Kidney capillary endothelial cell (primary cell): ENCODE measurements around the gene ANP32B.
A peak's percentile ranks its signal among the peaks of the same experiment; 100 is the strongest.
"Not testable (repeated sequence)": the region's sequence is repeated elsewhere in the genome, so short reads cannot be mapped to it uniquely, and the experiment has no call there.

Source experiments
- DNase-seq: peaks from one replicate; pipeline ENCODE4 v3.0.0-alpha.2; 2018; ENCODE audit warnings: low spot score

The ANP32B gene

DNA sequence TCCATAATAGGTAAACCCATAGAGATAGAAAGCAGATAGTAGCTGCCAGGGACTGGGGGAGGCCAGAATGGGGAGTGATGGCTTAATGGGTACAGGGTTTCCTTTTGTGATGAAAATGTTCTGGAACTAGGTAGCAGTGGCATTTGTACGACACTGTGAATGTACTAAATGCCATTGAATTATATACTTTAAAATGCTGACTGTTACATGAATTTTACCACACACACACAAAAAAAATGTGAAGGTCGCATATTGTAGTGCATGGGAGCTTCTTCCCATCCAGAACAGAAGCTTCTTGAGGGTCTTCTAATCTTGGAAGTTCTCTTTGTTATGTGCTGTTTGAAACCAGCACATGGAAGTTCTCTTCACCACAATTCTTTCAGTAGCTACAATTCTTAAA is 19.9 kb upstream of the ANP32B start:
- no peak for DNase-seq

DNA sequence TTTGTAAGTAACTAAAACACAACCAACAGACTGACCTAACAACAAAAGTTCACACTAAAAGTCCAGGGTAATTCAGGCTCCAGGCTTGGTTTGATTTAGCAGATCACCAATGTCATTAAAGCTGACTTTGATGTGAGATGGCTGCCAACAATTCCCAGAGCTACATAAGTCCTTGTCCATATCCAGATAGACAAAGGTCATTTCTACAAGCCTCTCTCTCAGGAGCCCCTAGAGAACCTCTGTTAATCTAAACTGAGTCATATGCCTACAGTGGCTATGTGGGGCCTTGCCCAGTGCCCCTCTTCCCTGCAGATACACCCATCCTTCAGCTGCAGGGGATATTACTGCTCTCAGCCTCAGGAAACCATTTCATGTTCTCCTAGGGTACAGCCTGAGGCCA is 18.2 kb upstream of the ANP32B start:
- no peak for DNase-seq

DNA sequence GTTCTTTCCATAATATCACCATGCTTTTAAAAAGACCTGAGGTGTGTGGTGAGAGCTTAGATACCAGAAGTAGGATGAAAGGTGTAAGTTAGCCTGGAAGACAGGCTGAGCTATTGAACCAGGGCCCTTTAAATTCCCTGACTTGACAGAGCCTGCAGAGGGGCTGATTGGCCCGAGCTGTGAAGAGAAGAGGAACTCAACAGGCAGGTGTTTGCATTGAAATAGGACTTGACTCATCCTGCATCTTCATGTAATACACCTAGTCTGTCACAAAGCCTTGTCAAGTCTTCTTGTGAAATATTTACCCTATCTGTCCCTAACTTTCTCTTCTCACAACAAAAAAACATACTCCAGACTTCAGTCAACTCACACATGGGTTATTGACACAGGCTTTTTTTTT is 16.6 kb upstream of the ANP32B start:
- no peak for DNase-seq

DNA sequence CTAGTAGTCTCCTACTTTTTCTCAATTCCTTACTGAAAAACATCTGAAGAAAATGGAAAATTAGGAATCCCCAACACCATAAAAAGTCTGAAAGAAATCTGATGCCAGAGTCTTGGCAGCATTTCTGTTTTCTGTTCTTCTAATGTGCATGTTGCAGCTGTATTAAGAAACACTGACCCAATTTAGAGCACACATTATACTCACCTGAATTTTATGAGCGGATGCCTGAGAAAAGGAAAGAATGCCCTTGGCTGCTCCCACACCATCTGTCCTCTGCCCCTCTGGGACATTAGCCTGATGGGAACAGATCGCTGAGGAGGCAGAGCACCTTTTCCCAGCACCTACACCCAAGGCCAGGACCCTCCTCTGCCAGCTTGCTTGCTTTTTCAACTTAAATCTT is 14.1 kb upstream of the ANP32B start:
- no peak for DNase-seq

DNA sequence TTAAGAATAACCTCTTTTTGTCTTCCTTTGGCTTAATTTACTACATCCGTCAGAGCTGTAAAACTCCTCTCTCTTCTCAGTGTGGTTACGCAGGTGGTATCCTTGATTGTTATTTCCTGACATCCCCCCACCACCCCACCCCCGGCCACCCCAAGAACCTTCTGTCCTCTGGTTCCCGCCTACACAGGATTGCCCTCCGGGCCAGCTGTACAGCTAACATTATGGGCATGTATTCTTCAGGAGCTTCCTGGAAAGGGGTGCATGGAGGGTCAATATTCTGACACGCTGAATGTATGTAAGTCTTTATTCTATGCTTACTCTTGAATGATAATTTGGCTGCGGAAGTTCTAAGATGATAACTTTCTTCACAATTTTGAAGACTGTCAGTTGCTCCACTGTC is 13.0 kb upstream of the ANP32B start:
- no peak for DNase-seq

DNA sequence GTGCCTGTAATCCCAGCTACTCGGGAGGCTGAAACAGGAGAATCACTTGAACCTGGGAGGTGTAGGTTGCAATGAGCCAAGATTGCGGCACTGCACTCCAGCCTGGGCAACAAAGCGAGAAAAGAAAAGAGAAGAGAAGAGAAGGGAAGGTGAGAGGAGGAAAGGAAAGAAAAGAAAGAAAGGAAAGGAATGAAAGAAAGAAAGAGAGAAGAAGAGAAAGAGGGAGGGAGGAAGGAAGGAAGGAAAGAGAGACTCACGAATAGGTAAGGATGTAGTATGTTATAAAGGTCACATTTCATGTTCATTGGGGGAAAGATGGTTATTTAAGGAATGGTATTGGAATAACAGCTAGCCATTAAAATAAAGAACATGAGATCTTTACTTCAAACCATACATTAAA is 10.4 kb upstream of the ANP32B start:
- DNase-seq: no peak

DNA sequence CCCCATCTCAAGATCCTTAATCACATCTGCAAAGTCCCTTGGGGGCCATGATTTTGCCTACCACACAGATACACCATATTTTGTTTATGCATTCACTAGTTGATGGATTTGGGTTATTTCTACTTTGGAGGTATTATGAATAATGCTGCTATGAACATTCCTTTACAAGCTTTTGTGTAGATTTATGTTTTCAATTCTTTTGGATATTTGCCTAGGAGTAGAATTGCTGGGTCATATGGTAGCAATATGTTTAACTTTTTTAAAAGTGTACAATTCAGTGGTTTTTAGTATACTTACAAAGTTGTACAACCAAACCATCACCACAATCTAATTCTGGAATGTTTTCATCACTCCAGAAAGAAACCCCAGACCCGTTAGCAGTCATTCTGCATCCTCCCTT is 7.8 kb upstream of the ANP32B start:
- no peak for DNase-seq

DNA sequence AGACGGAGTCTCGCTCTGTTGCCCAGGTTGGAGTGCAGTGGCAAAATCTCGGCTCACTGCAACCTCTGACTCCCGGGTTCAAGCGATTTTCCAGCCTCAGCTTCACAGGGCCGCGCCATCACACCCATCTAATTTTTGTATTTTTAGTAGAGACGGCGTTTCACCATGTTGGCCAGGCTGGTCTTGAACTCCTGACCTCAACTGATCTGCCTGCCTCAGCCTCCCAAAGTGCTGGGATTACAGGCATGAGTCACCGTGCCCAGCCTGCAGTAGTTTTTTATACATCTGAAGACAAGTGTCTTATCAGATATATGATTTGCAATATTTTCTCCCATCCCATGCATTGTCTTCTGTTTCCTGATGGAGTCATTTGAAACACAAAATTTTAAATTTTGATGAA is 6.5 kb upstream of the ANP32B start:
- not testable (repeated sequence) for DNase-seq

DNA sequence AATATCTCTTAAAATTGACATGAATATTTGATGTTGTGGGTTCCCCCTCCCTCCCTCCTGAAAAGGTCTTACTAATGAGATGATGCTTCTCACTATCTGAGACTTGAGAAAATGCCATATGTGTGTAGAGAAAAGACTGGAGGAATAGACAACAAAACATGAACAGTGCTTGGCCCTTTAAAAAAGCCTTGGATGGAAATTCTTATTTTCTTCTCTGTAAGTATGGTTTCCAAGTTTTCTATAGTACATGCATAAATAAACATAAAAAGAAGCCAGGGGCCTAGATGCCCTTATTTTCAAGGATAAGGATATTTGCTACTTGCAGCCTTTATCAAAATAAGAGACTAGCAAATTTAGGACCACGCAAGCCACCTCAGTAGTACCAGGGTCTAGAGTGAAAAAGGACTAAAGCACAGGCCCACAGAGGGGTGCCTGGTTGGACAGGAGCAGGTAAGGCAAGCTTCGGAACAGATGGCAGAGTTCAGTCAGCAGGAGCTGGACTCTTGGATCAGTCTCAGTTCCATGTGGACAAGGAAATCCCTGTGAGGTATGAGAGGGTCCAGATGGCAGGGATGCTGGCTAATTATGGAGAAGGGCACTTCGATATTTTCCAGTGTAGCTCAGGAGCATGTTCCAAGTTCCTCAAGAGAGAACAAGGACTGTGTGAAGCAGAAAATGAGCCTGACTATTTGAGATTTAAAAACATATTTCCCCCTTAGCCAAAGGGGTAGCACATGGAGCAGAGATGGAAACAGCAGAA is 4.6 kb upstream of the ANP32B start:
- DNase-seq: no peak

DNA sequence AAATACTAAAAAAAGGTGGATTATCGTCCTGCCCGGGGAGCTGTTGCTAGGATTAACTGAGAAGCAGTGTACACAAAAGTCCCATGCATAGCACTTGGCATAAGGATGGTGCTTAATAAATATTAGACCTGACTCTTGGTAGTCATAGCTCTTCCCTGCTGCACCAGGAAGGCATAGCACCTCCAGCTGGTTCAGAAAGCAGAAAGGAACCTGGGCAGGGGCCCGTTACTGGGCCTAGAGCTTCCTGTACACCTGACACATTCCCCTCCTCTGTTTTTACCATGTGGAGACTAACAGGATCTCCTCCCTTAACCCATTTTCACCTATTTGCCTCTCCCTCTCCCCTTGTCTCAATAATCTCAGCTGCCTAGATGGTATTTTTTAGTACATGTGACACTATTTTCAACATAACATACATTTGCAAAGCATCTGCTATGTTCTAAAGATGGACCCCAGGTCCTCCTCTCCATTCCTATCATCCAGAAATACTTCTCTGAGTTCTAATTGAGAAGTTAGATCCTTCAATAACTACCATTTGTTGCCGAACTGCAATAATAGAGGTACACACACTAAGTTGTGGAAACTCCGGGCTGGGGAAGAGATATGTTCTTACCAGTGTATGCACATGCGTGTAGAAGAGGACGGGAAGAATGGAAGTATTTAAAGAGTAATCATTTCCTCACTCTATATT is 3.2 kb upstream of the ANP32B start:
- no peak for DNase-seq

DNA sequence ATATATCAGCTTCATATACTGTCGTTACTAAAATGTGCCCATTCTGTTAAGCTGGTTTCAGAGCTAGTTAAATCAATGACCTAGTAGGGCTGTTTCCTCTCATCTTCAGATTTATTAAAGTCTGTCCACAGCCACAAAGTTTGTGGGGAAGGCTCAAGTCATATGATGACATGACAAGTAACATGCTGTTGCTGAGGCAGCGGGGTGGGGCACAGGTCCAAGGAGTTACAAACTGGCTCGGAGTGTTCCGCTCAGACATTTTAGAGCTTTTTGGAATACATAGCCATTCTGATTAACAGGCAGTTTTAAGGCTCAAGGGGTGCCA is 2.7 kb upstream of the ANP32B start:
- no peak for DNase-seq

DNA sequence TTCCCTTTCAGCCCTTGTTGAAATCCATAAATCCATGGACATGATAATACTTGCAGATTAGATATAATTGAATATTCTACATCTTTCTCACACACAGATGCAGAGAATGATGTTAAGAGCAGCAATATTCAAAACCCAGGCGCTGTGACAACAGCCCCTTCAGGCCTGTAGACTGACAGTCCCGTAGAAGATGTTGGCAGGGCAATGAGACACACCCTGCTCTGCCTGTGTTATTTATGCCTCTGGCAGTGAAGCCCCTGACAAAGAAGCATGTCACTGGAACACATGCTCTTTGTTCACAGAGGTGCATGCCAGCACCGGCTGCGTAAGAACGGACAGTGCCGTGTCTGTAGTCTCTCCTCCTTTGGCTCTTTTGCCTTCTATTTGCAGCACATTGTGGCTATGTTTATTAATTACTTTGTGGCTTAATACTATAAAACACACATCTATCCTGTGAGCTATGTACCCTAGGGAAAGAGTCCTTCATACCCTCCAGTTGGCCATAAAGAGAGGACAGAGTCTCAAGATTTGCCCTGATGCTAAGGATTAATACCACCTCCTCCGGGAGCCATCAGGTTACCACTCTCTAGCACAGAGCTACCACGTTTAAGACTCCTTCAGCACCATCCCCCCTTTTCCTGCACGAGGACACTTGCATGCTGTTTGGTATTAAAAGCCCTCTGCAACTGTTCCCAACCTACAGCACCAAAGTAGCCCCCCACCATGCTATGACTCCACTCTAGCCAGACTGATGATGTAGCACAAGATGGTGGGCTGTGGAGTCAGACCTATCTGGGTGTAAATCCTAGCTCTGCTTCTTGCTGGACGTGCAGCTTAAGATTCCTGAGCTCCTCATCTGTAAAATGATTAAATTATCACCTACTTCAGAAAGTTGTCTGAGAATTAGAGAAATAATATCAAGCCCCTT is 2.0 kb upstream of the ANP32B start:
- DNase-seq: no peak

DNA sequence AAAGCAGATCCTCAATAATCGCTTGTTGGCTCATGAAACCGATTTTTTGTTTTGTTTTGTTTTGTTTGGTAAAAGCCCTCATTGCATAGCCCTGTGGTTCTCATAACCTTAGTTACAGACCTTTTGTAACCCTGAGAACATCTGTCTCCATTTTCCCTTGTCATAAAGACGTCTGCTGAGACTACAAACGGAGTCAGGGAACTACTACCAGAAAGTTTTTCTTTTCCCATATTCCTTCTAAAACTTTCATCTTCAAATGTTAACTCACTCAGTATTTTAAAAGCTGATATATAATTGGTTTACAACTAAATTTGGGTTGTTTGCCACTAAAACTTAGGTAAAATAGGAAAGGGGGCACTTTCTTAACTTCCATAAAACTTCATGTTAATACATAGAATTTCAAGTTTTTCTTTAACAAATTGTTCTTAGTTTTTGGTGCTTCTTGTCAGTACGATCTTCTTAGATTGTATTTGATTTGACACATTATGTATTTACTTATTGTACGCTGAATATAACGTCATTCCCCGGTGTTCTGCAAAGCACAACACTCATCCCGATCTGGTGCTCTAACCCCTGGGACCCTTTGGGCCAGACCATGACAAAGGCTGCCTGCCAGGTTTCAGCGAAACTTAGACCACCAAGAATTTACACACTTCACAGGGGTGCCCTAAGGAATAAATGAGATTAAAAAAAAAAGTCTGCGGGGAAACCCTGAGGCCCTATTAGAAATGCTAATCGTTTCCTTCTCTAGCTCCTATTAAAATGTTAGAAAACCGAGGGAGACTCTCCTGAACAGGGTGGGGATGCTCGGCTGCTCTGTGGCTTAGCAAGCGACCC is 1.1 kb upstream of the ANP32B start:
- no peak for DNase-seq

DNA sequence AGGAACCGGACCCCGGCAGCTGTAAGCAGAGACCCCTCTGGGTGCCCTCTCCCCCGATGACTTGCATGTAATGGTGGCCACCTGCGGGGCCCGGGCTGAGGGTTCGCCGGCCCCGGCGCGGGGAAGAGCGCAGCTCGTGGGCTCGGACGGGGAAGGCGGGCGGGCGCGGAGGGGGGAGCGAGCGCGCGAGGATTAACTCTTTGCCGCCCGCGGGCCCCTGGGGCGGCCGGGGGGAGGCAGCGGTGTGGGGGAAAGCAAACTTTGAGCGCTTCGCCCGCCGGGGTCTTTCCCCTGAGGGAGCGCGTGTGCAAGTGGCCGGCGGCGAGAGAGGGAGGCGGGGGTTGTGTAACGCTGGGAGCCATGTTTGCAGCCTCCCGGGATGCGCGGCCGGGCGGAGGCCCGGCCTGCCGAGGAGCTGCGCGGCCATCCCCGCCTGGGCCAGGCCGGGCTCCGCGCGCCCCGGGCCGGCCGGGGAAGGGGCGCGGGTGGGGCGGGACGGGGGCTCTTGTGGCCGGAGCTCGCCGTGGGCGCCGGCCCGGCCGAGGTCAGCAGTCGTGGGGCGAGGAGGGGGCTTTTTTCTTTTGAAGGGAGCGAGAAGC is 547 bp downstream of the ANP32B start:
- DNase-seq: peak; percentile 19

DNA sequence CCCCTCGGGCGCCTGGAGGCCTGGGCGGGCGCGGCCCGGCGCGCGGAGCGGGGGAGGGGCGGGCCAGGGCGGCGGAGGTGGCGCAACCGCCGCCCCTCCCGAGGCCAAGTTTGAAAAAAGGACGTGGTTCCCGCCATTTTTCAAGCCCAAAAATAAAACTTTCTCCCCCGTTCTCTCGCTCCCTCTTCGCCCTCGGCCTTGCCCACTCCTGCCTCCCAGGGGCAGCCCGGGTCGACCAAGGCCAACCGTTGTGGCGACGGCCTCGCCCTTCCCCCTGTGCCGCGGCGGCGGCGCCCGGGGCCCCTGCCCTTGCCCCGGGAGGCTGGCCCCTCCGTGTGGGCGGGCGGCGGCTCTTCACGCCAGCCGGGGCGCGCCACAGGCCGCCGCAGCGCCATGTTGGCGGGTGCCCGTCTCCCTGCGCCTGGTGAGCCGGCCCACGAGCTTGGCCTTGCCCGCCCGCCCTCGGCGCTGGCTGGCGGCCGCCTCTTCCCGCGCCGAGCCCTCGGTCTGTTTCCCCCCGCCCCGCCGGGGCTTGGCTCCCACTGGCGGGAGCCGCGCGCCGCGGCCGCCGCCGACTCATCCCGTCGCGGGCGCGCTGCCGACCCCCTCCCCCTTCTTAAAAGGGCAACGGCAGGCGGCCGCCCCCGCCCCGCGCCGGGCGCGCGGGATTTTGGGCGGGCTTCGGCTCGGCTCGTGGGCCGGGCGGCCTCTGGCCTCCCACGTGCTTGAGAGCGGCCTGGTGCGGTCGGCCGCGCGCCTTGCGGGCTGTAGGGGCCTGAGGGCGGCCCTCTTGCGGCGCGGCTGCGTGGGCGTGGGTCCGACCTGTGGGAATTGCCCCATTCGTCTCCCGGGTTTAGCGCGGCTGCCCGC is 1.3 kb downstream of the ANP32B start:
- DNase-seq: peak; percentile 70

DNA sequence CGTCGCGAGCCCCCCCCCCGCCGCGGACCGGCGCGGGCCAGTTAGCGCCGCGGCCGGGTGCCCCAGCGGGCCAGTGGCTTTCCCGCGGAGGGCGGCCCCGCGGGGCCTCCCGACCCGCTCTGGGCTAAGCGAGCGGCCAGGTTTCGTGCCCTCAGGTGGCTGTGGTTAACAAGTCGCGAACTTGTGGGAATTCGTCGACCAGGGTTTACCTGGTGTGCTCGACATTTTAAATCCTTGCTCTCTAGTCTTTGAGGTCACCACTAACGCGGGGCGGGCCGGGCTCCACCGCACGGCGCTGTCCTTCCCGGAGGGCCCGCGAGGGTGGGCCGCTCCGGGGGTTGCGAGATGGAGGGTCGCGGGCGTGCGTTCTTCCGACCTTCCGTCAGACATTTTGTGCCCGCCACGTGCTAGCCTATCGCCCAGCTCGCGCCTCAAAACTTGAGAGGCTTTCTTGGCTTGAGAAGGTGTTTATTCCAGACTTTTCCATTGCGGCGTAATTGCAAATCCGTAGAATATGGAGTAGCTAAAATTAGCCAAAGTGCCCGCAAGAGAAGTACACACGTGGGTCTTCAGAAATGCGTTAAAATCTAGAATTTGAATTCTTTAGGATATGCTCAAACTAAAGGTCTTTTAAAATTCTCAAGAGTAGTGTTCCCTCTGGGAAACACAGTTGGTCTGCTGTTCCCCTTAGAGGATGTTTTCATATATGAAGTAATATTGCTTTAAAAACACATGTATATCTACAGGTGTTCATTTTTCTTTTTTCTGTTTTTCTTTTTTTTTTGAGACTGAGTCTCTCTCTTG is 2.1 kb downstream of the ANP32B start:
- DNase-seq: peak; percentile 11

DNA sequence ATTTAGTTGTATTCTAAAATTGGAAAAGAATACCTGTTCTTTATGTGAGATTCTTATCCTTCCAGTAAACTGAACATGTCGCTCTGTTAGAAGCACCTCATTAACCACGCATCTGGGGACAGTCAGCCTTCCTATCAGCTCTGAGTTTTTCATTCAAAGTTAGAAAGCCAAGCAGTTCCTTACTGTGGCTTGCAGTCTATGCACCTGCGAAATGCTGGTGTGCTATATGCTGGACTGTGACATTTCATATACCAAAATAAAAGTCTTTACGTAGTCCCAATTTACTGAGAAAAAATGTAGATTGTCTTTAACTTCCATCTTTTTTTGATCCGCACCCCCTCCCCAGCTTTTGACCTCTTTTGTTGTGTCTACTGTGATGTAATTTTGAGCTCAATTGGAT is 4.3 kb downstream of the ANP32B start:
- DNase-seq: no peak

DNA sequence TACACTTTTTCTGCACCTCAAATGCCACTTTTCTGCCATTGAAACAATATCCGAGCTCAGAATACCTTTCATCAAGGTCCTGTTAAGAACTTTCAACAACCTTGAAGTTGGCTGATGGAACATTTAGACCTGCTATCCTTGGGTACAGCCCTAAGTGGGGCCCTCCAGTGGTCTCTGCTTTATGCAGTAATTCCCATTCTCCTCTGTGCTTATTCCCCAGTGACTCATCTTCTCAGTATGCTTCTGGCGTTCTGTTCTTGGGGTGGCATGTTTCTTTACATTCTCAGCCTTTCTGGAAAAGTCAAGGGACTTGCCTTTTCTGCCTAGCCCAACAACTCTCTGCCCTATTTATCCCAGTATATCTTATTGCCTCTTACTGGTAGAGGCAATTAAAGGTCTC is 7.1 kb downstream of the ANP32B start:
- DNase-seq: no peak

DNA sequence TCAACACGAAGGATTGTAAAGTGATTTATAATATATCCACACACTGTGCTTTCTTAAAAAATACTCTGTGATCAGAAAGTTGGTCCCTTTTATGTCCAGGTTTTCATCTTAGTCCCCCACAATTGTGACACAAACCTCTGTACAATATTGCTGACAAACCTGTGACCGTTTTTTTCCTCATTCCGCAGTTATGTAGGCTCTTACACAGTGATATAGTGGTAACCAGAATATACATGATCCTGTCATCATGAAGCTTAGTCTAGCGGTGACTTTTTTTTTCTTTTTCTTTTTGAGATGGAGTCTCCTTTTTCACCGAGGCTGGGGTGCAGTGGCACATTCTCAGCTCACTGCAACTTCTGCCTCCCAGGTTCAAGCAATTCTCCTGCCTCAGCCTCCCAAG is 8.7 kb downstream of the ANP32B start:
- no peak for DNase-seq

DNA sequence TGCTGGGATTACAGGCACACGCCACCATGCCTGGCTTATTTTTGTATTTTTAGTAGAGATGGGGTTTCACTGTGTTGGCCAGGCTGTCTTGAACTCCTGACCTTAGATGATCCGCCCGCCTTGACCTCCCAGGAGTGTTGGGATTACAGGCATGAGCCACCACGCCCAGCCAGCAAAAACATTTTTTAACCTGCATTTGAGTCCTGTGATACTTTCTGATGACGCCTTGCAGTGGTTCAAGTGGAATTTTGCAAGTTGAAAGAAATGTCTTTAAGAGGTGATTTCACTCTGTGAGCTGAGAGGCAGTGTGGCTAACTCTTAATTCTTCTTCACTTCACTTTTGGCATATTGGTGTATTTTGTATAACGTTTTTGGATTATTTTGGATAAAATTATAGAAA is 9.1 kb downstream of the ANP32B start:
- DNase-seq: no peak
